ENCODE results near the gene FAM240B. TPM values are rescaled to one million over a fixed set of nuclear protein-coding genes. Genes with fewer than 3 reads are reported as not detected.

FAM240B gene
- total and polyA plus RNA-seq, 2 of the 13 experiments (the other 11 are each of a cell fraction or from before 2014, with no cell fraction given), result not detected

GRCh38 chr9:38675831-38676230 is 44.1 kb downstream of the FAM240B start (continued):
- TF ChIP-seq NFAT5 (CRISPR knock-in tag; IDR thresholded peaks at IDR 0.05) (no peak), REL (CRISPR knock-in tag; conservative IDR thresholded peaks at IDR 0.05) (no peak), ATF6 (CRISPR knock-in tag; conservative IDR thresholded peaks at IDR 0.05) (no peak)

GRCh38 chr9:38675211-38675610 is 44.7 kb downstream of the FAM240B start:
- peaks cover 8% of the 10 kb centered on the region; the same call in 1 of the 2 replicates for H3K4me1 ChIP-seq (ENCODE audit: insufficient read depth, low read length)
- TF ChIP-seq ZNF335 (CRISPR knock-in tag; IDR thresholded peaks at IDR 0.05) (no peak), MTA3 (CRISPR knock-in tag; IDR thresholded peaks at IDR 0.05) (no peak), SSRP1 (CRISPR knock-in tag; IDR thresholded peaks at IDR 0.05) (no peak)
- no peaks in the 10 kb centered on the region for H3K9me3 ChIP-seq (ENCODE audit: low read length)
- in situ Hi-C loops (cut with HindIII; ENCODE audit: extremely low pct_ligation_motif_present, low pct_unique_long_range_greater_than_20kb), result no loop called here
- intact Hi-C loops (cut with micrococcal nuclease; ENCODE audit: unreplicated experiment), result no loop called here
- no peak overlapping the region for H3K9ac ChIP-seq (ENCODE audit: insufficient read depth, low read depth, low read length)
- WGBS (ENCODE audit: low lambda C conversion rate), result 2% methylated on average over 4 of the region's 6 CpGs
- H2AFZ ChIP-seq (ENCODE audit: low read length), result no peak overlapping the region
- FAIRE-seq, result no peak
- POLR2A ChIA-PET, result no interaction called here
- ATAC-seq, result no peak
- no peak overlapping the region for H3K27ac ChIP-seq (ENCODE audit: extremely low read length, insufficient read depth, low read length)
- CTCF ChIA-PET (ENCODE audit: low intra/inter-chr PET ratio, low total read pairs), result no interaction called here
- peaks cover 4 to 65% of the 10 kb centered on the region in 2 experiments; a peak in 3 of 5 replicates for H3K27me3 ChIP-seq (ENCODE audit: control insufficient read depth in 1 of 2, insufficient read depth in 2 of 2, low read length in 2 of 2)
- H3K36me3 ChIP-seq (replicated peaks in 1 of 2; ENCODE audit: control insufficient read depth in 1 of 2, insufficient read depth in 2 of 2, low read length in 2 of 2), result no peaks in the 10 kb centered on the region
- no peaks in the 10 kb centered on the region for H4K20me1 ChIP-seq (ENCODE audit: insufficient read depth, low read length)
- no TSS peak for BruUV-seq (replicated peaks)
- no peak for DNase-seq (ENCODE audit: low spot score)
- no peak overlapping the region for H3K4me2 ChIP-seq (ENCODE audit: low read depth, low read length)
- no peaks in the 10 kb centered on the region for H3K79me2 ChIP-seq (ENCODE audit: insufficient read depth, low read length)
- no peak overlapping the region for H3K4me3 ChIP-seq (replicated peaks in 1 of 3; ENCODE audit: insufficient read depth in 1 of 3, low read depth in 2 of 3, low read length in 3 of 3)
